Progenitor cell of endocrine pancreas (in vitro differentiated cells): ENCODE results near the gene RAB6B. TPM values are rescaled to one million over a fixed set of nuclear protein-coding genes. Genes with fewer than 3 reads are reported as not detected.

Experiments used
- DNase-seq: peaks from one replicate; pipeline ENCODE4 v3.0.0; 2021; ENCODE audit warnings: low spot score; ENCODE audit not compliant: unreplicated experiment
- H3K27ac Mint-ChIP-seq: 2 replicates; pipeline ENCODE4 v1.8.0; 2021; ENCODE audit warnings: mild to moderate bottlenecking, moderate library complexity, mixed read lengths
- H3K27me3 Mint-ChIP-seq: 2 replicates; pipeline ENCODE4 v1.8.0; 2021; ENCODE audit warnings: mixed read lengths
- H3K36me3 Mint-ChIP-seq: 2 replicates; pipeline ENCODE4 v1.8.0; 2022; ENCODE audit warnings: mixed read lengths; ENCODE audit not compliant: insufficient read depth
- H3K4me1 Mint-ChIP-seq: 2 replicates; pipeline ENCODE4 v1.8.0; 2021; ENCODE audit warnings: low read depth, mixed read lengths
- H3K4me3 Mint-ChIP-seq: 2 replicates; pipeline ENCODE4 v1.8.0; 2021; ENCODE audit warnings: low read depth, mild to moderate bottlenecking, moderate library complexity, mixed read lengths
- H3K9me3 Mint-ChIP-seq: 2 replicates; pipeline ENCODE4 v1.8.0; 2021; ENCODE audit warnings: low read depth, mixed read lengths
- CTCF ChIP-seq: fragments of 200-600 bp; sonication (generic); IDR thresholded peaks from one replicate; pipeline ENCODE4 v1.5.0; 2021; ENCODE audit warnings: antibody characterized with exemption, mild to moderate bottlenecking; ENCODE audit not compliant: unreplicated experiment
- total RNA-seq: library from RNA; stranded (reverse); gene quantifications from 2 replicates; pipeline ENCODE4 v1.2.1, GENCODE V29; 2021

Gene RAB6B
- total RNA-seq, 1 donor from 2014 or later = 10.5 TPM

GRCh38 chr3:133891662-133892378 lies 3.9 kb downstream of the RAB6B start:
- H3K4me1 Mint-ChIP-seq = no peaks in the 10 kb centered on the region

GRCh38 chr3:133890972-133891644 lies 4.6 kb downstream of the RAB6B start:
- no peak for DNase-seq
- Mint-ChIP-seq H3K4me3 (no peak overlapping the region), H3K27ac (no peak overlapping the region), H3K36me3 (no peaks in the 10 kb centered on the region), H3K27me3 (peaks cover 50% of the 10 kb centered on the region), H3K4me1 (no peaks in the 10 kb centered on the region), H3K9me3 (no peaks in the 10 kb centered on the region)
- no peak for TF ChIP-seq CTCF

More at GRCh38 chr3:133891662-133892378, 3.9 kb downstream of the RAB6B start:
- no peak for DNase-seq
- Mint-ChIP-seq H3K9me3 (no peaks in the 10 kb centered on the region), H3K36me3 (no peaks in the 10 kb centered on the region), H3K27ac (no peak overlapping the region), H3K4me3 (no peak overlapping the region), H3K27me3 (peaks cover 55% of the 10 kb centered on the region)
- TF ChIP-seq CTCF = no peak

- H3K36me3 Mint-ChIP-seq = no peaks in the 10 kb centered on the region
- no peak for TF ChIP-seq CTCF
- H3K27ac Mint-ChIP-seq = no peak overlapping the region
- peaks cover 51% of the 10 kb centered on the region for H3K27me3 Mint-ChIP-seq
- DNase-seq = no peak
- no peak overlapping the region for H3K4me3 Mint-ChIP-seq
- no peaks in the 10 kb centered on the region for H3K4me1 Mint-ChIP-seq
- no peaks in the 10 kb centered on the region for H3K9me3 Mint-ChIP-seq
These were observed 5.6 kb downstream of the RAB6B start for GRCh38 chr3:133890037-133890436.

GRCh38 chr3:133888726-133889340 lies 6.8 kb downstream of the RAB6B start:
- Mint-ChIP-seq H3K4me1 (no peaks in the 10 kb centered on the region), H3K27ac (no peak overlapping the region), H3K9me3 (no peaks in the 10 kb centered on the region), H3K4me3 (no peak overlapping the region), H3K36me3 (no peaks in the 10 kb centered on the region), H3K27me3 (peaks cover 42% of the 10 kb centered on the region)
- TF ChIP-seq CTCF = no peak
- DNase-seq = no peak

GRCh38 chr3:133887803-133888703 lies 7.6 kb downstream of the RAB6B start:
- Mint-ChIP-seq H3K9me3 (no peaks in the 10 kb centered on the region), H3K27me3 (peaks cover 35% of the 10 kb centered on the region), H3K4me3 (no peak overlapping the region), H3K27ac (no peak overlapping the region), H3K4me1 (no peaks in the 10 kb centered on the region), H3K36me3 (no peaks in the 10 kb centered on the region)
- DNase-seq = no peak
- no peak for TF ChIP-seq CTCF
